GM21515 (cell line): Measurements from ENCODE around the gene SEC22C.

Experiments used
- ATAC-seq: cut with Tn5 transposase; IDR thresholded peaks from one replicate; pipeline ENCODE4 v1.9.1; 2021; ENCODE audit not compliant: unreplicated experiment

Gene SEC22C

GRCh38 chr3:42501321-42501680 is 80.5 kb downstream of the SEC22C start:
- ATAC-seq = no peak

GRCh38 chr3:42500909-42501308 is 80.9 kb downstream of the SEC22C start:
- no peak for ATAC-seq

- no peak for ATAC-seq
These were observed 81.7 kb downstream of the SEC22C start for GRCh38 chr3:42500091-42500490.

DNA sequence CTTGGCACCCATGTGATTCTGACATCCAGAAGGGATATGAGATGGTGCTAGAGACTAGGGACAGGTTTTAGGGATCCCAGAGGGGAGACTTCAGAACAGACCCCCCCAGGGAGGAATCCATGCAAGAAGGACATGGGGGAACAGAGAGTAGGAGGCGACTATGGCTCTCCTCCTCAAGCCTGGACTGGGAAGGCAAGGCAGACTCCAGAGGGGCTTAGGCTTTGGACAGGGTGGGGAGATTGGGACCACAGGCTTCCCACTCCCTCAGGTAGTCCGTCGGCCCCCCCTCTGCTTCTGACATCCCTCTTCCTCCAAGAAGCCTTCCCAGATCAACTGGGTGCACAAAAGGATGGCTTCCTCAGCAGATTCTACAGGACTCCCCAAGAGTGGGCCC is 82.3 kb downstream of the SEC22C start:
- no peak for ATAC-seq

- no peak for ATAC-seq
These were observed 82.8 kb downstream of the SEC22C start for GRCh38 chr3:42498791-42499477.

GRCh38 chr3:42498034-42498433 is 83.7 kb downstream of the SEC22C start:
- no peak for ATAC-seq
